ENCODE results near the gene CARS1.

The CARS1 gene

DNA sequence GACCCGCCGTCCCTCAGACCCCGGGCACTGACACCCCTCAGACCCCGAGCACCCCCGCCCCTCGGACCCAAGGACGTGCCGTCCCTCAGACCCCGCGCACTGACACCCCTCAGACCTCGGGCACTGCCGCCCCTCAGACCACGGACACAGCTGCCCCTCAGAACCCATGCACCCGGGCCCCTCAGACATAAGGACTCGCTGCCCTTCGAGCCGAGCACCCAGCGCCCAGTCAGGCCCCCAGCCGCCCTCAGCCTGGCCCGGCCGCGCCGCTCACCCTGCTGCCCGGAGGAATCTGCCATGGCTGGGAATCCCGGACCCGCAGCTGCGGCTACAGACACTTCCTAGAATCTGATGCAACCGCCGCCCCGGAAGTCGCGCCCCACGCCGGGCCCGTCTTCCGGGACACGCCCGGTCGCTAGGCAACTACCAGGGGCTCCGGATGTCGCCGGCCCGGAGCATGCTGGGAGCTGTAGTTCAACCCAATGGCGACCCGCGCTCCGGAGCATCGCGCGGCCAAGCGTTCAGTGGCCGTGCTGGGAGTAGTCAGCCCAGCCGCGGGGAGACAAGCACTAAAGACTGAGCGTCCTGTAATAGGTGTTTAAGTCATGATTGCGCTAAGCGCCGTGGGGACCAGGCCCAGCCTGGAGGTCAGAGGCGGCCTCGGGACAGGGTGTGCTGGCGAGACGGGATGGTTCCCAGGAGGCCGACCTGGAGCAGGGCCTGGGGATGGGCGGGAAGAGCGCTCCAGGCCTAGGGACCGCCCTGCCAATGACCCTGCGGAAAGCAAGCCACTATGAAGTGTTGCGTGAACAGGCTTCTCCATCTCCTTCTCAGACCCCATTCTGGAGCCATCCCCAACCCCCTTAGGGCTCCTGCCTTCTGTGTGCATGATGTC, at the start of gene CARS1:
CARS1 (minus strand) TSS at position 355 of the 895 bp plus-strand sequence; CDS start at position 299, 56 bp downstream.
- peak within 1 kb of the TSS; percentile 76 for H3K27ac ChIP-seq
- TF ChIP-seq, protein P1, sequence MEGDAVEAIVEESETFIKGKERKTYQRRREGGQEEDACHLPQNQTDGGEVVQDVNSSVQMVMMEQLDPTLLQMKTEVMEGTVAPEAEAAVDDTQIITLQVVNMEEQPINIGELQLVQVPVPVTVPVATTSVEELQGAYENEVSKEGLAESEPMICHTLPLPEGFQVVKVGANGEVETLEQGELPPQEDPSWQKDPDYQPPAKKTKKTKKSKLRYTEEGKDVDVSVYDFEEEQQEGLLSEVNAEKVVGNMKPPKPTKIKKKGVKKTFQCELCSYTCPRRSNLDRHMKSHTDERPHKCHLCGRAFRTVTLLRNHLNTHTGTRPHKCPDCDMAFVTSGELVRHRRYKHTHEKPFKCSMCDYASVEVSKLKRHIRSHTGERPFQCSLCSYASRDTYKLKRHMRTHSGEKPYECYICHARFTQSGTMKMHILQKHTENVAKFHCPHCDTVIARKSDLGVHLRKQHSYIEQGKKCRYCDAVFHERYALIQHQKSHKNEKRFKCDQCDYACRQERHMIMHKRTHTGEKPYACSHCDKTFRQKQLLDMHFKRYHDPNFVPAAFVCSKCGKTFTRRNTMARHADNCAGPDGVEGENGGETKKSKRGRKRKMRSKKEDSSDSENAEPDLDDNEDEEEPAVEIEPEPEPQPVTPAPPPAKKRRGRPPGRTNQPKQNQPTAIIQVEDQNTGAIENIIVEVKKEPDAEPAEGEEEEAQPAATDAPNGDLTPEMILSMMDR (conservative IDR thresholded peaks at IDR 0.05) = no peak

DNA sequence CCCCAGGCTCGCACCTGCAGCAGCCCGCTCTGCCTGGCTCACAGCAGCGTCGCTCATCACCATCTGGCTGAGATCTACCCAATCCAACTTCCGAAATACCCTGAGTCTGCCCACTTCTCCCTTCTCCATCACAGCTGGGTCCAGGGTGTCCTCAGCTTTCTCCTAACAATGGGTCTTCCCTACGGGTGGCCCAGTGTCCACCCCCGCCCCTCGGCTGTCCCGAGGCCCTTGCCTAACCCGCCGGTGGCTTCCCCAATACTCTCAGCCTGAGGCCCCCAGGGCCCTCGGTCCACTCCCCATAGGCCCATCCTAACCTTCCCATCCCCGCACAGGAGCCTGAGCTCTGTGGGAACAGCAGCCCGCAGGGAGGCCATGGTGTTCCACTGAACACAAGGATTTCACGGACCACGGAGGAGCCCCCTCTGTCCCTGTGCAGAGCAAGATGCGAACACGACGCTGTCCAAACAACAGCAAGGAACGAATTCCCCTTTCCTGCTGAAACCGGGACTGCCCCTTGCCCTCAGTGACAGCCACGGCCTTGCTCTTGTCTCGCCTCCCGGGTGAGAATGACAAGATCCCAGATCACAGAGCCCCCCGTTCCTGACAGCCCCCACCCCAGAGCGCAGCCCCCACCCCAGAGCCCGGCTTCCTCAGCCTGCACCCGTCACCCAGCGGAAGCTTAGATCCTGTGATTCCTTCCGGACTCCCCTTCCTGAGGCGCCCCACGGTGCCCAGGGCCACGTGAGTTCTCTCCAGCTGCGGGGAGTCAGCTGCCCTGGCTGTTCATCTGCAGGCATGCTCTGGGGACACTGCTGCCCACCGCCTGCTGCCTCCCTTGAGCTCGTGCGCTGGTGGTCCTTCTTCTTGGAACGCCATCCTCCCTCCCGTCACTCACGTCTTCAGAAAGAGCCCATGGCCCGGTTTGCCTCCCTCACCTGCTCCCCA, 48.8 kb upstream of the CARS1 start:
- H3K27ac ChIP-seq = no peak overlapping the region
- TF ChIP-seq, protein P1 (conservative IDR thresholded peaks at IDR 0.05) = no peak

DNA sequence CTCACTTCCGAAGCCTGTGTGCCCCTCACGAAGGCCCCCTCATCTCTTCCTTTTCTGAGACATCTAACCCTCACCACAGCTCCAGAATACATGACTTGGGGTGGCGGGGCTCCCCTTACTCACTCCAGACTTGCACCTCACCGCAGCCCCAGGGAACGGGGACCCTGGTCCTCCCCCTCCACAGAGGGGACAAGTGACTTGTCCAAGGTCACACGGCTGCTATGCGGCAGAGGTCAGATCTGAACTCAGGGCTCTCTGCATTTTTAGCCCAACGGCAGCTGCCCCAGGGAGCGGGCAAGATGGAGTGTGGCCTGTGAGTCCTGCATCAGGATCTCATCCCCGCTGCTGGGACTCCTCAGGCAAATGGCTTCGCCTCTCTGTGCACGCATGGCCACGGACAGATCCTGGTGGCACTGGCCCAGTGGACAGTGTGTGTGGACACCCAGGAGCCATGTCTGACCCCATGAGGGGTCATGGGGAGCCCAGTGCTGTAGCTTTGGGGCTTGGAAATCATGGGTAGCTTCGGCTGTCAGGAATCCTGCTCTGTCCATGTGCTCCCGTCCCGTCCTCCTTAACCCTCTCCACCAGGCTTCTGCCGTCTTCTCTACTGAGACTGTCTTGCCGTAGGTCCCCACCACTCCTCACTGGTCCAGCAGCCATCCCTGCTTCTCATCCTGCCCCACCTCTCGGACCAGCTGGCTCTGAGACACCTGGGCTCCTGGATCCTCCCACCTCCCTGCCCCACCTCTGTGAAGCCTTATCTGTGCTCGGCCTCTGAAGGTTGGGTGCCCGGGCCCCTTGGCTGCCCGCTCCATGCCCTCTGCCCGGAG, 48.0 kb upstream of the CARS1 start:
- H3K27ac ChIP-seq = no peak overlapping the region
- TF ChIP-seq, protein P1 (conservative IDR thresholded peaks at IDR 0.05) = no peak

DNA sequence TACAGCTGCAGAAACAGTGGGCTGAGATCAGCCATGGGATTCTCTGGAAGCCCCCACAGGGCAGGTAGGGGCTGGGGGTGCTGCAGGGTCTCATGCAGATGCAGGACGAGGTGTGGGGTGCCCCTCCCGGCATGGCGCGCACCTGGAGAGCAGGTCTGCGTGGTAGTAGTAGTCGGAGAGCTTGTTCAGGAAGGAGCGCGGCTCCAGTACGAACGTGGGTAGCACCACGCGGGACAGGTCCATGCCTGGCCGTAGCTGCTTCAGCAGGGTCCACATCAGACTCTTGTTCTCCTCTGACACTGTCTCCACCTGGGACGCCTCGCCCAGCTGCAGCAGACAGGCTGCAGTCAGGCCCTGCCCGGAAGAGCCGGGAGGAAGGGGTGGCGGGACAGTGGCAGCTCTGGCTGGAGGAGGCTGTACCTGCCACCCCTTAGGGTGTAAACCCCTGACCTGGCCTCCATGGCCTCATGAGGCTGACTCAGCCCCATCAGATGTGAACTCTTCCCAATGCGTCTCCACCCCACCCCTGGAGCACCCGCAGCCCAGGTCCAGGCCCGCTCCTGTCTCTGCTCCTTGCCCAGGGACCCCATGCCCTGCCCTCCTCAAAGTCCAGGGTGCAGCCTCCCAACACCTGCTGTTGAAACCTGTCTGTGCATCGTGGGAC, 47.0 kb upstream of the CARS1 start:
- no peak overlapping the region for H3K27ac ChIP-seq
- TF ChIP-seq, protein P1 (conservative IDR thresholded peaks at IDR 0.05) = no peak

DNA sequence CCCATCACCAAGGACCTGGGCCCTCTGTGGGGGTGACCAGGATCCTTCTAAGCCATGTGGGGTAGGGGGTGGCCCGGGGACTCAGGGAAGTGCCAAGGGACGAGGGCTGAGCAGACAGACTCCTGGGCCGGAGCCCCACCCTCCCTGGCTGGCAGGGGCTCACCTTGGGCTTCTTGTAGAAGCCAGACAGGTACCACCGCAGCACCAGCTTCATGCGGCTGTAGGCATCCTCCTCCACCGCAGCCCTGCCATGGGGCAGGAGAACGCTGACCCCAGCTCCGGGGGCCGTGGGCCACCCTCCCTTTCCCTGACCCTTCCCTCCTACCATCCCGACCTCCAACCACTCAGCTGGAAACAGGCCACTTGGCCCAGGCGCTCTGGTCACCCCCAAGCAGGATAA, 45.9 kb upstream of the CARS1 start:
- H3K27ac ChIP-seq = no peak overlapping the region
- TF ChIP-seq, protein P1 (conservative IDR thresholded peaks at IDR 0.05) = no peak

DNA sequence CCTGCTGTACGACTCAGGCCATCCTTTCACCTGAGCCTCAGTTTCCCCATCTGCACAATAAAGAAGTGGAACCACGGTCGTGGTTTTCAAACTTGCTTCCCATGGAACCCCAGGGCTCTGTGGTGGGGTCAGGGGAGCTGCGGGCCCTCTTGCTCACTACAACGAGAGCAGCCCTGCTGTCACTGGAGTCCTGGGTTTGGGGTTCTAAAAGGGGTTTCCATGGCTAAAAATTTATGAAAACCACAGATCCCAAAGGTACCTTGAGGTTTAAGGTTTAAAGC, 45.4 kb upstream of the CARS1 start:
- TF ChIP-seq, protein P1 (conservative IDR thresholded peaks at IDR 0.05) = no peak
- no peak overlapping the region for H3K27ac ChIP-seq

All from VCaP (cell line).